ENCODE measurements around the gene HK3. TPM values are rescaled to one million over a fixed set of nuclear protein-coding genes. Genes with fewer than 3 reads are reported as not detected.

The HK3 gene
- total RNA-seq, 1 donor from 2014 or later = not detected

DNA sequence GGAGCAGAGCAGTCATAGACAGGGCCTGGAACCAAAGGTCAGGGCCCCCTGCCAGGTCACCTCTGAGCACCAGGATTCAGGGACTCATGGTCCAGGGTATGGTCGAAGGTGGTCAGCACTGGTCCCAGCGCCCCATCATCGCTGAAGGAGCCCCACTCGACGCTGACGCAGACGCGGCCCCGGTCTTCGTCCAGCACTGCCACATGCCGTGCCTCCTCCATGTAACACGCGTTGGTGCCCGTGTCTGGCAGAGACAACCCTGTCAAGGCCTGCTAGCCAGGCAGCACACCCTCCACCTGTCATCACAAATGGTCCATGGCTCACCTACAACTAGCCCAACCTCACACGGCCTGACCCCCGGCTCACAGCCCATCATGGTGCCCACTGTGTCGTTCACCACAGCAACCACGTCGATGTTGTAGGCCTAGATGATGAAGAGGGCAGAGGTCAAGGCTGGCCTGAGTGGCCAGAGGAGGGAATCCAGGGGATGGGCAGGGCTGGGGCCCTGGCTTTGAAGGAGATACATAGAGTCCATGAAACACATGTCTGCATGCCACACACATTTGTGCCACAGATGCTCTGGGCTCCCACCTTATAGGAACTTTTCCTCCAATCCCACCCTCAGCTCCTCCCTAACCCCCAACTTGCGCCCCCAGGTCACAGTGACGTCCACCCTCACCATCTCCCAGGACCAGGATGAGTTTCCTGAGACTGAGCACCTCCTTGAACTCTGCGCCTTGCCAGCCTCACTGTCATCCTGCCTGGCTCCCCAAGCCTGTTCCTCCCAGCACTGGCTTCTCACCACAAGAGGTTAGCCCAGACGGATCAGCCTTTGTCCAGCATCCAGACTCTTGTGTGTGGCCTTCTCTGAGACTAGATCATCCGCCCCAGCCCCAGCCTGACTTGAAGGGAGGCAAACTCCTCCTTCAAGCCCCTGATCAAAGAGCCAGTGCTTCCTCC, 9.5 kb downstream of the HK3 start:
- H3K4me3 ChIP-seq (ENCODE audit: low read depth, low read length) = no peak overlapping the region
- TF ChIP-seq, protein P1, sequence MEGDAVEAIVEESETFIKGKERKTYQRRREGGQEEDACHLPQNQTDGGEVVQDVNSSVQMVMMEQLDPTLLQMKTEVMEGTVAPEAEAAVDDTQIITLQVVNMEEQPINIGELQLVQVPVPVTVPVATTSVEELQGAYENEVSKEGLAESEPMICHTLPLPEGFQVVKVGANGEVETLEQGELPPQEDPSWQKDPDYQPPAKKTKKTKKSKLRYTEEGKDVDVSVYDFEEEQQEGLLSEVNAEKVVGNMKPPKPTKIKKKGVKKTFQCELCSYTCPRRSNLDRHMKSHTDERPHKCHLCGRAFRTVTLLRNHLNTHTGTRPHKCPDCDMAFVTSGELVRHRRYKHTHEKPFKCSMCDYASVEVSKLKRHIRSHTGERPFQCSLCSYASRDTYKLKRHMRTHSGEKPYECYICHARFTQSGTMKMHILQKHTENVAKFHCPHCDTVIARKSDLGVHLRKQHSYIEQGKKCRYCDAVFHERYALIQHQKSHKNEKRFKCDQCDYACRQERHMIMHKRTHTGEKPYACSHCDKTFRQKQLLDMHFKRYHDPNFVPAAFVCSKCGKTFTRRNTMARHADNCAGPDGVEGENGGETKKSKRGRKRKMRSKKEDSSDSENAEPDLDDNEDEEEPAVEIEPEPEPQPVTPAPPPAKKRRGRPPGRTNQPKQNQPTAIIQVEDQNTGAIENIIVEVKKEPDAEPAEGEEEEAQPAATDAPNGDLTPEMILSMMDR (conservative IDR thresholded peaks at IDR 0.05; ENCODE audit: low read depth, low read length) = no peak
- DNase-seq (ENCODE audit: low read depth) = no peak

GRCh38 chr5:176888865-176889165, 10.3 kb downstream of the HK3 start:
- DNase-seq (ENCODE audit: low read depth) = no peak
- TF ChIP-seq, protein P1 (conservative IDR thresholded peaks at IDR 0.05; ENCODE audit: low read depth, low read length) = no peak
- no peak overlapping the region for H3K4me3 ChIP-seq (ENCODE audit: low read depth, low read length)

- H3K4me3 ChIP-seq (ENCODE audit: low read depth, low read length) = no peak overlapping the region
- DNase-seq (ENCODE audit: low read depth) = no peak
- TF ChIP-seq, protein P1 (conservative IDR thresholded peaks at IDR 0.05; ENCODE audit: low read depth, low read length) = no peak
Observed at GRCh38 chr5:176888016-176888864, 10.9 kb downstream of the HK3 start.

DNA sequence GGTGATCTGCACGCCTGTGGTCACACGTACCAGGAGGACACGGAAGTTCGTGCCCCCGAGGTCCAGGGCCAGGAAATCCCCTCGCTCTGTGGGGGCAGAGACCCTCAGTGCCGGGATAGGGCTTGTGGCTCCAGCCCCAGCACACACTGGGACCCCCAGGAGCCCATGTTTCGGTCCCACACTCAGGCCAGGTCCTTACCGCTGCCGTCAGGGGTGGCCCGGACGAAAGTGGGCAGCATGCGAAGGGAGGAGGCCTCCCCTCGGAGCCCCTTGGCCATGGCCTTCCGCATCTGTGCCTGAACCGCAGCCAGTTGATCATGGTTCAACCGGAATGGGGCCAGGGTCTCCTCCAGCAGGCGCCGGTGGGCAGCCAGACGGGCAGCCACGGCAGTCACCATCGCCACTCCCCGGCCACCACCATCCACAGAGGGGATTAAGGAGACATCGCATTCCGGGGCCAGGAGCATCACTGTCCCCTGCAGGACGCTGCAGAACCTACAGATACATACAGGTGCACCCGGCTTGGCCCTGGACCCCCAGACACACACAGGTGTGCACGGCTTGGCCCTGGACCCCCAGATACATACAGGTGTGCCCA, 11.8 kb downstream of the HK3 start:
- no peak for DNase-seq (ENCODE audit: low read depth)
- no peak overlapping the region for H3K4me3 ChIP-seq (ENCODE audit: low read depth, low read length)
- TF ChIP-seq, protein P1 (conservative IDR thresholded peaks at IDR 0.05; ENCODE audit: low read depth, low read length) = no peak

DNA sequence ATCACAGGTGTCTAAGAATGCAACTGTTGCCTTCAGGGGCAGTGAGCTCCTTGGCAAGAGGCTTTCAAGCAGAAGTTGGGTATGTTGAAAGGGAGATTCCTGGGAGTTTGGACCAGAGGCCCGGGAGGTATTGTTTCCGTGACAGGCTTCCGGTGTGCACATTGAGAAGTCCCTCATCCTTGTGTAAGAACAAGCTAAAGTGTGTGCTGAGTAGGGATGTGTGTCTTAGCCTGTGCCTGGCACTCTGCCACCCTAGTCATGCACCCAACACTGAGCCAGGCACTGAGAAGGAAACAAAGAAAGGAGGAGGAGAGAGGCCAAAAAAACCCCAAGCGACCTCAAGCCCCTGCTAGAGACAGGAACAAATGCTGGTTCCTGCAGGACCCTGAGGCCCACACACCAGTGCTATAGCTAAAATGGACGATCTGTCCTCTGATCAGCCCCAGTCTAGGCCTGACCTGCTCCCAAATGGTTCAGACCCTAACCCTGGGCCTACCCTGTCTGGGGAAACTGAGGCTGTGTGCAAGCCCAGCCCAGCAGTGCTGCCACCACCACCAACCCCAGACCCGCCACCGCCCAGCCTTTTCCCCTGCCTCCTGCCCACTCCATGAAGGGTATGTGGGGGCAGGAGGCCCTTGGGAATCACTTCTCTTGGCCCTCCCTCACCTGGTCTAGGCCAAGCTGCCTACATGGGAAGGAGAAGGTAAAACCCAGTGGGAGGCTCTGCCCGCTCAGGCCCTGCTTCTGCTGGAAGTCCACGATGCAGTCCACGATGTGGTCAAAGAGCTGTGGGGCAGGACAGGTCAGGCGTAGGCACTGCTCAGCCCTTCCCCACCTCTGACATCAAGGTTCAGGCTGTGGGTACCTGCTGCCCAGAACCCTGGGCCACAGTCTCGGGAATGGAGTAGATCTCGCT, 12.6 kb downstream of the HK3 start:
- DNase-seq (ENCODE audit: low read depth) = no peak
- TF ChIP-seq, protein P1 (conservative IDR thresholded peaks at IDR 0.05; ENCODE audit: low read depth, low read length) = no peak

GRCh38 chr5:176884571-176884890, 14.6 kb downstream of the HK3 start:
- DNase-seq (ENCODE audit: low read depth) = no peak
- TF ChIP-seq, protein P1 (conservative IDR thresholded peaks at IDR 0.05; ENCODE audit: low read depth, low read length) = no peak
- no peak overlapping the region for H3K4me3 ChIP-seq (ENCODE audit: low read depth, low read length)

More for the DNA sequence above, 12.6 kb downstream of the HK3 start:
- no peak overlapping the region for H3K4me3 ChIP-seq (ENCODE audit: low read depth, low read length)

All from epithelial cell of proximal tubule (primary cell).